HL-60/S4 (cell line): Measurements from ENCODE around the gene ITGB1BP1.

ENCODE experiments used
- in situ Hi-C: fragments of 300-500 bp; cut with MboI; formaldehyde crosslinking; loops from 2 replicates; pipeline ENCODE4 v1.14.3; 2022; ENCODE audit warnings: low sequenced_read_pairs

The ITGB1BP1 gene

GRCh38 chr2:9380702-9381628 lies 42.4 kb downstream of the ITGB1BP1 start:
- in situ Hi-C loops: no loop called here

- in situ Hi-C loops: no loop called here
These were observed 44.0 kb downstream of the ITGB1BP1 start for GRCh38 chr2:9379391-9379755.

GRCh38 chr2:9378433-9379390 lies 44.6 kb downstream of the ITGB1BP1 start:
- in situ Hi-C loops: no loop called here

GRCh38 chr2:9377461-9378097 lies 45.7 kb downstream of the ITGB1BP1 start:
- in situ Hi-C loops: no loop called here

GRCh38 chr2:9375857-9376428 lies 47.4 kb downstream of the ITGB1BP1 start:
- in situ Hi-C loops: no loop called here

- in situ Hi-C loops: no loop called here
These were observed 49.1 kb downstream of the ITGB1BP1 start for GRCh38 chr2:9374071-9374730.

GRCh38 chr2:9373476-9373875 lies 49.9 kb downstream of the ITGB1BP1 start:
- in situ Hi-C loops: no loop called here

GRCh38 chr2:9373047-9373446 lies 50.3 kb downstream of the ITGB1BP1 start:
- in situ Hi-C loops: no loop called here

GRCh38 chr2:9370746-9371145 lies 52.6 kb downstream of the ITGB1BP1 start:
- in situ Hi-C loops: no loop called here

GRCh38 chr2:9366026-9366425 lies 57.3 kb downstream of the ITGB1BP1 start:
- in situ Hi-C loops: no loop called here

GRCh38 chr2:9365498-9366019 lies 57.8 kb downstream of the ITGB1BP1 start:
- in situ Hi-C loops: no loop called here

- in situ Hi-C loops: no loop called here
These were observed 58.4 kb downstream of the ITGB1BP1 start for GRCh38 chr2:9364791-9365497.

- in situ Hi-C loops: no loop called here
These were observed 59.0 kb downstream of the ITGB1BP1 start for GRCh38 chr2:9364373-9364772.

- in situ Hi-C loops: no loop called here
These were observed 62.6 kb downstream of the ITGB1BP1 start for GRCh38 chr2:9360701-9361100.

GRCh38 chr2:9360110-9360509 lies 63.2 kb downstream of the ITGB1BP1 start:
- in situ Hi-C loops: no loop called here

- in situ Hi-C loops: no loop called here
These were observed 63.9 kb downstream of the ITGB1BP1 start for GRCh38 chr2:9359463-9359862.

GRCh38 chr2:9358846-9359245 lies 64.5 kb downstream of the ITGB1BP1 start:
- in situ Hi-C loops: no loop called here

- in situ Hi-C loops: no loop called here
These were observed 67.1 kb downstream of the ITGB1BP1 start for GRCh38 chr2:9356261-9356660.

GRCh38 chr2:9355716-9356115 lies 67.6 kb downstream of the ITGB1BP1 start:
- in situ Hi-C loops: no loop called here
